HG02588 (cell line): ENCODE measurements around the gene ERN1.
A peak's percentile ranks its signal among the peaks of the same experiment; 100 is the strongest.

ENCODE experiments used
- ATAC-seq: cut with Tn5 transposase; IDR thresholded peaks from one replicate; pipeline ENCODE4 v1.9.1; 2021; ENCODE audit warnings: mild to moderate bottlenecking, moderate library complexity; ENCODE audit not compliant: unreplicated experiment

ERN1 gene

GRCh38 chr17:64158831-64159590, 29.1 kb upstream of the ERN1 start:
- no peak for ATAC-seq

- no peak for ATAC-seq
Observed at GRCh38 chr17:64158406-64158805, 28.5 kb upstream of the ERN1 start.

- no peak for ATAC-seq
Observed at GRCh38 chr17:64157669-64158180, 27.8 kb upstream of the ERN1 start.

- no peak for ATAC-seq
Observed at GRCh38 chr17:64156670-64157069, 26.7 kb upstream of the ERN1 start.

- ATAC-seq: no peak
Observed at GRCh38 chr17:64155751-64156544, 26.0 kb upstream of the ERN1 start.

GRCh38 chr17:64155129-64155528, 25.2 kb upstream of the ERN1 start:
- ATAC-seq: no peak

GRCh38 chr17:64154717-64155116, 24.8 kb upstream of the ERN1 start:
- ATAC-seq: no peak

GRCh38 chr17:64154313-64154695, 24.4 kb upstream of the ERN1 start:
- ATAC-seq: no peak

GRCh38 chr17:64153565-64154312, 23.8 kb upstream of the ERN1 start:
- no peak for ATAC-seq

GRCh38 chr17:64152428-64153125, 22.6 kb upstream of the ERN1 start:
- no peak for ATAC-seq

- ATAC-seq: no peak
Observed at GRCh38 chr17:64151016-64151368, 21.0 kb upstream of the ERN1 start.

GRCh38 chr17:64150237-64151015, 20.5 kb upstream of the ERN1 start:
- ATAC-seq: no peak

GRCh38 chr17:64149196-64149595, 19.3 kb upstream of the ERN1 start:
- no peak for ATAC-seq

- ATAC-seq: no peak
Observed at GRCh38 chr17:64148699-64149098, 18.8 kb upstream of the ERN1 start.

GRCh38 chr17:64148017-64148631, 18.2 kb upstream of the ERN1 start:
- ATAC-seq: no peak

GRCh38 chr17:64147110-64148016, 17.4 kb upstream of the ERN1 start:
- ATAC-seq: no peak

- ATAC-seq: peak; percentile 16
Observed at GRCh38 chr17:64146418-64147109, 16.6 kb upstream of the ERN1 start.
